Fibroblast of pulmonary artery (primary cell): ENCODE data around the gene ADORA3.
A peak's percentile ranks its signal among the peaks of the same experiment; 100 is the strongest.

ENCODE experiments used
- DNase-seq: peaks from one replicate; pipeline ENCODE4 v3.0.0-alpha.2; 2010; ENCODE audit warnings: low read depth
- H3K4me3 ChIP-seq: replicated peaks from 2 replicates; pipeline ENCODE4 v1.5.1; 2011; ENCODE audit warnings: low read depth, mild to moderate bottlenecking, control low read depth, low read length, moderate library complexity
- CTCF ChIP-seq: IDR thresholded peaks from 2 replicates; pipeline ENCODE4 v1.5.1; 2011; ENCODE audit warnings: mild to moderate bottlenecking, control low read depth, low read length, inconsistent platforms; ENCODE audit errors: missing control alignments

Gene ADORA3

GRCh38 chr1:111476761-111477309, 26.6 kb downstream of the ADORA3 start:
- no peak for DNase-seq
- TF ChIP-seq CTCF = no peak
- H3K4me3 ChIP-seq = no peak overlapping the region

- no peak overlapping the region for H3K4me3 ChIP-seq
Observed at GRCh38 chr1:111476214-111476613, 27.2 kb downstream of the ADORA3 start.

DNA sequence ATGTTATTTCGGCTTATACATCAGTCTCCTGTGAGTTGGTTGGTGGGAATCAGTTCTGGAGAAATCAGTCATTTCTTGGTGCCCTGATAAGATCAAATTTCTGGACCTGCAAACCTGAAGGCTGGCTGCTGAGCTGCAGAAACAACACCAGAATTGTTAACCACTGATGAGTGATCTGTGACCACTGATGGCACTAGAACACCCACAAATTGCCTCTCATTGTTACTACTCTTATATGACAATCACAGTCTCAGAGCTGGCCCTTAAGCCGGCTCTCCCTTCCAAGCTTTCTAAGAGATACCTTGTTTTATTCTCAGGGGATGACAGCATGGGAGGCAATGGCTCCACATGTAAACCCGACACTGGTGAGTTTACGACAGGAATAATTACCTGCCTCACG, 27.7 kb downstream of the ADORA3 start:
- TF ChIP-seq CTCF = no peak
- DNase-seq = no peak
- no peak overlapping the region for H3K4me3 ChIP-seq

More at GRCh38 chr1:111476214-111476613, 27.2 kb downstream of the ADORA3 start:
- TF ChIP-seq CTCF = no peak
- DNase-seq = no peak

- no peak overlapping the region for H3K4me3 ChIP-seq
- TF ChIP-seq CTCF = no peak
- DNase-seq = no peak
Observed at GRCh38 chr1:111474521-111474920, 28.9 kb downstream of the ADORA3 start.

- no peak overlapping the region for H3K4me3 ChIP-seq
- TF ChIP-seq CTCF = no peak
- peak; percentile 21 for DNase-seq
Observed at GRCh38 chr1:111474106-111474505, 29.3 kb downstream of the ADORA3 start.

DNA sequence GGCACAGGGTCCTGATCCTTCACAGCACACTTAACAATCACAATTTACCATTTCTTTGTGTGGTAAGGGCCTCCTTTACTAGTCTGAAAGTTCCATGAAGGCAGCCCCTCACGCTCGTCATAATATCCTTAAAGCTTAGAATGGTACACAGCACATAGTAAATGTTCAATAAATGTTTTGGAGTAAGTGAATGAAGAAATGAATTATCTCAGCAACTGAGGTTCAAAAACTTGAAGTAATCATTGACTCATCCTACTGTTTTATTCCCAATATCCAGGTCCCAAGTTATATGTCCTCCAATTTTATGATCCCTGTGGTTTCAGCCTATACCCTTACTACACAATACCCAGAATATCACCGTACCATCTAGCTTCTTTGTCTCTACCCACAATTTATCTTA, 31.9 kb downstream of the ADORA3 start:
- no peak for TF ChIP-seq CTCF
- DNase-seq = no peak
- H3K4me3 ChIP-seq = no peak overlapping the region

DNA sequence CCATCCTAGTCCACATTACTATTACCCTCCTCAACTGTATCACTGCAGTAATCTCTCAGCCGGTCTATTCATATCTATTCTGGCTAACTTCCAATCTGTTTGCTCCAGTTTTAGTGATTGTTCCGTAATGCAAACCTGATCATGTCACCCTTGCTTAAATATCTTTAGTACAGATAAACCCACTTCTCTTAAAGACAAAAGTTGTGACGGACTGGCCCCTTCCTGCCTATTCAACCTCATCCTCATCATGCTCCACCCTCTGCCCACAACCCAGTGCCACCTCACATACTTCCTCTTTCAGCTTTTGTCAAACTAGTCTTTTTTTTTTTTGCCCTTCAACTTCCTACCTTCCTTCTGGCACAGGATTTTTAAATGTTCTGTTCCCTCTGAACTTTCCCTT, 32.4 kb downstream of the ADORA3 start:
- DNase-seq = no peak
- no peak for TF ChIP-seq CTCF
- no peak overlapping the region for H3K4me3 ChIP-seq
